ENCODE results near the gene SLC47A1.

SLC47A1 gene

DNA sequence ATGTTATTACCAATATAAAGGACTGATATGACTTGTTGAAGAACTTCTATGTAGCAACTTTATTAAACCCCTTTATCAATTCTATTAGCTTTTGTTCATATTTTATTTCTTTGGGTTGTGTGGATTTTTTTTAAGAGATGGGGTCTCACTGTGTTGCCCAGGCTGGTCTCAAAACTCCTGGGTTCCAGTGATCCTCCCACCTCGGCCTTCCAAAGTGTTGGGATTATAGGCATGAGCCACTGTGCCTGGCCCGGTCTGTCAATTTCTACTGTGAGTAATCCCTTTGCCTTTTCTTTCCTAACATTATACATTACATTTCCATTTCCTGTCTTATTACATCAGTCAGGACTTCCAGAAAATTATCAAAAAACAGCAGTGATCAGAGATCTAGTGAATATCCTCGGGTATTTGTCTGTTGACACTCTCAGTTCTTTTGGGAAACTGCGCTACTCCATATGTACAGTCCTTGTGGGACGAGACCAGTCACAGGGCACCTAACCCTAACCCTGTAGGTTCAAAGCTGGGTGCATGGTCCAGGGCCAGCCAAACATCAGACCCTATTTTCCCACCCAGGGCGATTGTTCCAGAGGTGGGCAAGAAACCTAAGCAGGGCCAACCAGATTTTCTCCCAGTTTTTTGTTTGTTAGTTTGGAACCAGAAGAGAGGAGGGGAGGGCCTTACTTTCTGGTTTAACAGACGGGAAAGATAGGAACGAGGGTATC lies 1.7 kb upstream of the SLC47A1 start:
- Histone ChIP-seq H3K27me3 (ENCODE audit: control insufficient read depth, insufficient read depth, low read length) (peaks cover 59% of the 10 kb centered on the region), H3K4me2 (ENCODE audit: low read length) (no peak overlapping the region), H3K9me3 (replicated peaks; ENCODE audit: low read length) (no peaks in the 10 kb centered on the region), H3K9ac (ENCODE audit: low read depth, low read length) (no peak overlapping the region), H3K4me3 (ENCODE audit: low read length) (no peak overlapping the region), H3K36me3 (ENCODE audit: insufficient read depth, low read length) (no peaks in the 10 kb centered on the region), H3K4me1 (ENCODE audit: control insufficient read depth, insufficient read depth, low read length) (peaks cover 13% of the 10 kb centered on the region)

DNA sequence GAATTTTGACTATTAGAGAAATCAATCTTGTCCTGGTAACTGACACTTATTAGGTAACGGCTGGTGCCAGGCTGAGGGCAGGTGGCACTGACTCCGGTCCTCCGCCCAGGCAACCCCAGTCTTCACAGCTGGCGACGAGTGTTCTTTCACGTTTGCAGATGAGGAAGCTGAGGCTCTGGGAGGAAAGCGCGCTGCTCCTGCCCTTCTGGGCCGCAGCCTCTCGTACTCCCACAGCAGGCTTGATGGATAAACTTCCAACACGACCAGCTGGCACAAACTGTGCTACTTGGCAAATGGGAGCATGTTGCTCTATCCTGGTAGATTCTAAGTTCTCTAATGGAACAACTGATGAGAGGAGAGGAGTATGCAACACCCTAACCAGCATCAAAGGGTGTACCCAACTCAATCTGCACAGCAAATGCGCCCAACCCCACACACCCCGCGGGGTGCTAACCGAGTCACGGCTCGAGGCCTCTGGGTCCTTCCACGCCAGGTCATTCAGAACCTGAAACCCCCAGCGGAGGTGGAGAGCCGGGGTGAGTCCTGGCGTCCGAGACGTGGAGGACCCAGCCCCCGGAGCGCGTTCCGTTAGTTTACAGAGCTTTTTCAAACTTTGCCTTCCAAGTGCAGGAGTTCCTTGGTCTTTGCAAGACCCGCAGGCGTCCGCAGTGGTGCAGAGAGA lies 477 bp upstream of the SLC47A1 start:
- H3K27me3 ChIP-seq (ENCODE audit: control insufficient read depth, insufficient read depth, low read length) = peaks cover 69% of the 10 kb centered on the region

DNA sequence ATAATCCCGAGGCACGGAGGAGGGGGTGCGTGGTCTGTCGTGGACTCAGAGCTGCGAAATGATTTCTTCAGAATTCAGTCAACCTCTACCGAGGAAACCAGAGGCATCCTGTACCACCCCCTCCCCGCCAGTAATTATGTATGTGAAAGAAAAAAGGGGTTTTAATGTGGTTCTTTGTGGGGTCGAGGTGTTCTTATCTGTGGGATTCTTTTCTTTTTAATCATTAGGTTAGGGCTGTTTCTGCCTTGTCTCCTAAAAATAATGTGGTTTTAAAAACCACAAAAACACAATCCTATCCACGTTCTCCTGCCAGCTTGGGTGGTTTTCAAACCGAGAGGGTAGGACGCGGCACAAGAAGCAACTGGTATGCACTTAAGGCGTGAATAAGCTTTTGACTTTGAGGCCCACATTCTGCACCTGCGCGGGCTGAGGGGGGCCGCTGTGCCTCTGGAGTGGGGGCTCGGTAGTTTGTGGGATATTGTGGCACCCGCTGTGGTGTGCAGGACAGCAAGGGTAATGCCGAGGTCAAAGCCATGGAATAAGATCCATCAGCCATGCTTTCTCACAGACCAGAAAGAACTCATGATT lies 1.0 kb downstream of the SLC47A1 start:
- no peak overlapping the region for H3K9ac ChIP-seq (ENCODE audit: low read depth, low read length)
- H3K27me3 ChIP-seq (ENCODE audit: control insufficient read depth, insufficient read depth, low read length) = peaks cover 78% of the 10 kb centered on the region
- no peaks in the 10 kb centered on the region for H3K9me3 ChIP-seq (replicated peaks; ENCODE audit: low read length)
- H3K36me3 ChIP-seq (ENCODE audit: insufficient read depth, low read length) = no peaks in the 10 kb centered on the region
- peak overlapping the region; percentile 89 for H3K4me2 ChIP-seq (ENCODE audit: low read length)
- peak overlapping the region; percentile 70 for H3K4me3 ChIP-seq (ENCODE audit: low read length)
- peaks cover 13% of the 10 kb centered on the region for H3K4me1 ChIP-seq (ENCODE audit: control insufficient read depth, insufficient read depth, low read length)

More for the DNA sequence above, 477 bp upstream of the SLC47A1 start:
- Histone ChIP-seq H3K9me3 (replicated peaks; ENCODE audit: low read length) (no peaks in the 10 kb centered on the region), H3K9ac (ENCODE audit: low read depth, low read length) (no peak overlapping the region), H3K4me1 (ENCODE audit: control insufficient read depth, insufficient read depth, low read length) (peaks cover 13% of the 10 kb centered on the region), H3K4me3 (ENCODE audit: low read length) (peak overlapping the region; percentile 70), H3K4me2 (ENCODE audit: low read length) (peak overlapping the region; percentile 89), H3K36me3 (ENCODE audit: insufficient read depth, low read length) (no peaks in the 10 kb centered on the region)

DNA sequence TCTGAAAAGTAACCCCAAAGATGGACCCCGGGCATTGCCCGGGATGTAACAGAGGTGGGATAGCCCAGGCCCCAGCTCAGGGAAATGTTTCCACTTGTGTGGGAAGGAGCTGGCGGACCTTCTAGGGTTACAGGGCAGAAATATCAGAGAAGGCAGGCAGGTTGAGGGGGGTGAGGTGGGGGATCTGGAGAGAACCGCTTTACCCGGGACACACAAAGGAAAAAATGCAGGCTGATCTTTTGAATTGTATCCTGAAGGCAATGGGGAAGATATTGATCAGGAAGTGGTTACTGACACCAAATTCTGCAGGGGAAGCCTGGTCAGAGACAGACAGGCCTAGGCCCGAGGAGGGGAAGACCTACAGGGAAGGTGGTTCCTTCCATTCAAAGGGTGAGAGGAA lies 3.5 kb downstream of the SLC47A1 start:
- H3K4me3 ChIP-seq (ENCODE audit: low read length) = no peak overlapping the region
- no peak overlapping the region for H3K9ac ChIP-seq (ENCODE audit: low read depth, low read length)
- peaks cover 89% of the 10 kb centered on the region for H3K27me3 ChIP-seq (ENCODE audit: control insufficient read depth, insufficient read depth, low read length)
- H3K4me1 ChIP-seq (ENCODE audit: control insufficient read depth, insufficient read depth, low read length) = peaks cover 13% of the 10 kb centered on the region
- H3K9me3 ChIP-seq (replicated peaks; ENCODE audit: low read length) = no peaks in the 10 kb centered on the region
- no peak overlapping the region for H3K4me2 ChIP-seq (ENCODE audit: low read length)
- no peaks in the 10 kb centered on the region for H3K36me3 ChIP-seq (ENCODE audit: insufficient read depth, low read length)

DNA sequence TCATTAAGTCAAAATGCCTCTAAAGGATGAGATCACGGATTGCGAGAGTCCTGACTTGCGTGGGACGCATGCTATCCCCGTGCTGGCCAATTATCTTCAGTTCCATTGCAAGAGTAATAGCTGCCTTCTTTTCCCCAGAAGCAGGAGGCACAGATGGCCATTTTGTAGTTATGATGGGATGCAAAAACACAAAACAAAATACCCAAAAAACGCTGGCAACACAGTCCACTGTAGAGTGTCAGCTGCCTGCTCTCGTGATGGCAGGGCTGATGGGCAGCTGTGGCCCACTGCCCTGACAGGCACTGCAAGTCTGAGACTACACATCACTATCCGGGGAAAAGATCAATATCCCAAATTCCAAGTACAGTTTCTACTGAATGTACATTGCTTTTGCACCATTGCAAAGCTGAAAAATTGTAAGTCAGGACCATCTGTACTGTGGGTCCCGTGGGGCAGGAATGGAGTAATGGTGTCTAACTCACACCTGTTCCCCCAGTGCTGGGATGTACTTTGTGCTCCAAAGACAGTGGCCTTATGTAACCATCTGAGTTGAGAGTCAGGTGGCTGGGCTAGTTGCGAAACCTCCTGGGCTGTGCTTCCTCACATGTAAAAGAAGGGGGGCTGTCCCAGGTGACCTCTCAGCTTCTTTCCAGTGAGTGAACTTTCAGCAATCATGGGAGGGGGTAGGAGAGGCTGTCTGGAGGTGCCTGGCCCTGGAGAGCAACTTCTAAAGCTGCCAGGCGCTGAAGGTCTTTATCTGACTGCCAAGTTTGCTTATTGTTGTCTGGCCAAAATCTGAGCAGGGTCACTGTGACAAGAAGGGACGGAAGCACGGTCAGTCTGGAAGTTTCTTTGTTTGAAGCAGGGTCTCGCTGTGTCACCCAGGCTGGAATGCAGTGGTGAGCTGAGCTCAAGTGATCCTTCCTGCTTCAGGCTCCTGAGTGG lies 4.7 kb downstream of the SLC47A1 start:
- Histone ChIP-seq H3K4me2 (ENCODE audit: low read length) (no peak overlapping the region), H3K4me3 (ENCODE audit: low read length) (no peak overlapping the region), H3K9ac (ENCODE audit: low read depth, low read length) (no peak overlapping the region), H3K4me1 (ENCODE audit: control insufficient read depth, insufficient read depth, low read length) (peaks cover 12% of the 10 kb centered on the region), H3K27me3 (ENCODE audit: control insufficient read depth, insufficient read depth, low read length) (peaks cover 78% of the 10 kb centered on the region), H3K36me3 (ENCODE audit: insufficient read depth, low read length) (no peaks in the 10 kb centered on the region), H3K9me3 (replicated peaks; ENCODE audit: low read length) (no peaks in the 10 kb centered on the region)

DNA sequence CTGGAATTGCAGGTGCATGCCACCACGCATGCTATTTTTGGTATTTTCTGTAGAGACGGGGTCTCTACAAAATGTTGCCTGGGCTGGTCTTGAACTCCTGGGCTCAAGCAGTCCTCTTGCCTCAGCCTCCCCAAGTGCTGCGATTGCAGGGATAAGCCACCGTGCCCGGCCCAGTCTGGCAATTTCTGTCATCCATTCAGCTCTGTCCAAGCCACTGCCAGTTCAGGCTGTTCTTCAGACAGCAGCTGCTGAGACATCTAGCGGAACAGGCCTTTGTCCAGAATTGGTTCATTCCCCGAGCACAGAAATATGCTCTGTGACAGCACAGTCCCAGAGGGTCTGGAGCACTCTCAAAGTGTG lies 5.4 kb downstream of the SLC47A1 start:
- Histone ChIP-seq H3K36me3 (ENCODE audit: insufficient read depth, low read length) (no peaks in the 10 kb centered on the region), H3K4me1 (ENCODE audit: control insufficient read depth, insufficient read depth, low read length) (peaks cover 8% of the 10 kb centered on the region), H3K4me3 (ENCODE audit: low read length) (no peak overlapping the region), H3K9ac (ENCODE audit: low read depth, low read length) (no peak overlapping the region), H3K27me3 (ENCODE audit: control insufficient read depth, insufficient read depth, low read length) (peaks cover 76% of the 10 kb centered on the region), H3K9me3 (replicated peaks; ENCODE audit: low read length) (no peaks in the 10 kb centered on the region), H3K4me2 (ENCODE audit: low read length) (no peak overlapping the region)

DNA sequence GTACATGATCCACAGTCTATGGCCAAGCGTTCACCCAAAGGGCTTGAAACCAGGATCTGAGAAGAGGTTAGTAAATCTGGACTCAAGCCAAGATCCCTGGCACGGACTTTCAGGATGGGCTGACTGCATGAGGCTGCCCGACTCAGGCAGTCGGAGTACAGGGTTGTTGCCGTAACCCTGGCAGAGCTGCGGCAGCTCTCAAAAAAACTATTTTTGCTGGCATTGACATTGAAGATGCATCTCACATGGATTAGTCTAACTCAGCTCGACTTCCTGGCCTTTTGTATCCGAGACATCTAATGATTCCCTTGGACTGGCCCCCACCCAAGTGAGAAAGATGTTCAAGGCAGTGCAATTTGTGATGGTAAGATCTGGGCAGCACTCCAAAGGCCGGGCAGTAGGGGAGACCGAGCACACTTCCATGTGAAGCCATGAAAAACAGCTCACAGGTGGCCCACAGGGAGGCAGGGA lies 6.2 kb downstream of the SLC47A1 start:
- H3K4me2 ChIP-seq (ENCODE audit: low read length) = no peak overlapping the region
- no peaks in the 10 kb centered on the region for H3K4me1 ChIP-seq (ENCODE audit: control insufficient read depth, insufficient read depth, low read length)
- H3K4me3 ChIP-seq (ENCODE audit: low read length) = no peak overlapping the region
- H3K27me3 ChIP-seq (ENCODE audit: control insufficient read depth, insufficient read depth, low read length) = peaks cover 76% of the 10 kb centered on the region
- no peaks in the 10 kb centered on the region for H3K36me3 ChIP-seq (ENCODE audit: insufficient read depth, low read length)
- no peaks in the 10 kb centered on the region for H3K9me3 ChIP-seq (replicated peaks; ENCODE audit: low read length)
- H3K9ac ChIP-seq (ENCODE audit: low read depth, low read length) = no peak overlapping the region

DNA sequence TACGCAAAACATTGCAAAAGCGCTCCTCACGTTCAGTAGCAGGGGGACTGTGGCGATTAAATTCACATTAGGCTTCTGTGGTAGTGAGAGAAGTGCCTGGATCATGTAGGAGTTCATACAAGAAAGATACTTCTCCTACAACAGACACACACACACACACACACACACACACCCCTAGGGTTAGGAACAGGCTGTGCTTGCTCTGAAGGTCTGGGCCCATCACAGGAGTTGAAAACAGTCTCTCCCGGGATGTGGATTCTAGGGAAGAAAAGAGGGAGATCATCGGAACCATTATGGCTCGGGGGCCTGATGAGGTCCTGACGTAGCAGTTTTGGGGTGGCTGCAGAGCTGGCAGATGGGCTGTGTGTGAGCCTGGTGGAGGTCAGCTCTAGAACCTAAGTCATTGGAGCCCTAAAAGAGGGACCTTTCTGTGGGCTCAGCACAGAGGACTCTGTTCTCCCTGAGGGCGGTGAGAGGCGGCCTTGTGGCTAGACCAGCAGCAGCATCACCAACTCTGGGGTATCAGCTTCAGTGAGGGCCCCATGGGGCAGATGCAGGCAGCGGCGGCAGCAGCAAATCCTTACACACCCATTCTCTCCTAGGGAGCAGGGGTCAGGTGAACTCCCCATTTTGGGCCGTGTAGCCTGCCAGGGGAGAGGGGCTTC lies 7.2 kb downstream of the SLC47A1 start:
- no peak overlapping the region for H3K4me2 ChIP-seq (ENCODE audit: low read length)
- H3K9me3 ChIP-seq (replicated peaks; ENCODE audit: low read length) = no peaks in the 10 kb centered on the region
- no peak overlapping the region for H3K4me3 ChIP-seq (ENCODE audit: low read length)
- no peaks in the 10 kb centered on the region for H3K36me3 ChIP-seq (ENCODE audit: insufficient read depth, low read length)
- H3K9ac ChIP-seq (ENCODE audit: low read depth, low read length) = no peak overlapping the region
- H3K4me1 ChIP-seq (ENCODE audit: control insufficient read depth, insufficient read depth, low read length) = no peaks in the 10 kb centered on the region
- H3K27me3 ChIP-seq (ENCODE audit: control insufficient read depth, insufficient read depth, low read length) = peaks cover 68% of the 10 kb centered on the region

DNA sequence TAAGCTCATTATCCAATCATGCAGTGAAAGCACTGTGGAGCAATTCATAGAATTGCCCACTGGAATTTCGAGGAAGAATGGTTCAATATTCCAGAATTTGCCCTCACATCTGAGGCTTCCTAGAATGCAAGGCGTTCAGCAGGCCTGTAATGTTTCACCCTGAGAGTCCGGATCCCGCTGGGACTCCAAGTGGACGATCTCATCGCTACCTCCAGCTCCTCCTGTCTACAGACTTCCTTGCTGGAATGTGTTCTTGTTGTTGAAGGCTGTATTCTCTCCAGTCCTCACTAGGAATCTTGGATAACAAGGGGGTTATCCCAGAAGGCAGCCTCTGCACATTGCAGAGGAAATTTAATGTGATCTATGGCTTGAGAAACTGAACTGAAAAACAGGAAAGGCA lies 7.8 kb downstream of the SLC47A1 start:
- H3K4me2 ChIP-seq (ENCODE audit: low read length) = no peak overlapping the region
- no peaks in the 10 kb centered on the region for H3K9me3 ChIP-seq (replicated peaks; ENCODE audit: low read length)
- H3K4me1 ChIP-seq (ENCODE audit: control insufficient read depth, insufficient read depth, low read length) = no peaks in the 10 kb centered on the region
- no peaks in the 10 kb centered on the region for H3K36me3 ChIP-seq (ENCODE audit: insufficient read depth, low read length)
- peaks cover 66% of the 10 kb centered on the region for H3K27me3 ChIP-seq (ENCODE audit: control insufficient read depth, insufficient read depth, low read length)
- no peak overlapping the region for H3K9ac ChIP-seq (ENCODE audit: low read depth, low read length)
- no peak overlapping the region for H3K4me3 ChIP-seq (ENCODE audit: low read length)

DNA sequence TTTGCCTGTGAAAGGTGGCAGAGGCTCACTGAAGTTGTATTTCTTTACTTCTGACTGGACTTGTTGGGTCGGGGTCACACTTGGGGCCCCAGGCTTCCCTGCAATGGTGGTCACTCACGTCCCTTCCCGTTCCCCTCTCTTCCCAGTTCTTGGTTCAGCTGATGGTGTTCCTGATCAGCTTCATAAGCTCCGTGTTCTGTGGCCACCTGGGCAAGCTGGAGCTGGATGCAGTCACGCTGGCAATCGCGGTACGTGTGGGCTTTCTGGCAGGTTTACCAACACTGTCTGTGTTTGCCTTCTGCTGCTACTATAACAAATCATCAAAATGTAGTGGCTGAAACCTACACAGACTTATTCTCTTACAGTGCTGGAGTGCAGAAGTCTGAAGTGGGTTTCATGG lies 8.6 kb downstream of the SLC47A1 start:
- Histone ChIP-seq H3K9me3 (replicated peaks; ENCODE audit: low read length) (no peaks in the 10 kb centered on the region), H3K9ac (ENCODE audit: low read depth, low read length) (no peak overlapping the region), H3K4me3 (ENCODE audit: low read length) (no peak overlapping the region), H3K4me2 (ENCODE audit: low read length) (no peak overlapping the region), H3K27me3 (ENCODE audit: control insufficient read depth, insufficient read depth, low read length) (peaks cover 58% of the 10 kb centered on the region), H3K4me1 (ENCODE audit: control insufficient read depth, insufficient read depth, low read length) (no peaks in the 10 kb centered on the region), H3K36me3 (ENCODE audit: insufficient read depth, low read length) (no peaks in the 10 kb centered on the region)

DNA sequence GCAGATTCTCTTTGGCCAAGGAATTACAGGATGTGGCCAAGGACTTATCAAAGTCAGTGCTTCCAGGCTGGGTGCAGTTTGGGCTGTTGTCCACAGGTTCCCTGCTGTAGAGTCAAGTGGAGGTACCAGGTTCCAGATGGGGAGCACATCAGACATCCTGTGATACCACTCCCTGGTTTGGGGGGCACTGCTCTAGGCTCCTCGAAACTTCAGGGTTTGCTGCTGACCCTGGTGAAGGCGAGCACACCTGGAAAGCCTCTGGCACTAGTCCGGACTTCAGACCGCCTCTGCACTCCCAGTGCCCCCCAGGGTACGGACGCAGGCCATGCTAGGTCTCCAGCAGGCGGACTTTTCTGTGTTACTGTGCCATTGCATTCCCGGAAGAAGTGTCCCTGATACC lies 10.7 kb downstream of the SLC47A1 start:
- Histone ChIP-seq H3K27me3 (ENCODE audit: control insufficient read depth, insufficient read depth, low read length) (peaks cover 38% of the 10 kb centered on the region), H3K4me2 (ENCODE audit: low read length) (no peak overlapping the region), H3K4me3 (ENCODE audit: low read length) (no peak overlapping the region), H3K9me3 (replicated peaks; ENCODE audit: low read length) (no peaks in the 10 kb centered on the region), H3K4me1 (ENCODE audit: control insufficient read depth, insufficient read depth, low read length) (no peaks in the 10 kb centered on the region), H3K36me3 (ENCODE audit: insufficient read depth, low read length) (no peaks in the 10 kb centered on the region), H3K9ac (ENCODE audit: low read depth, low read length) (no peak overlapping the region)

All from skeletal muscle satellite cell (primary cell).